A549 (cell line): ENCODE data around the gene MAP3K8. TPM values are rescaled to one million over a fixed set of nuclear protein-coding genes. Genes with fewer than 3 reads are reported as not detected.
A peak's percentile ranks its signal among the peaks of the same experiment; 100 is the strongest.

Source experiments
- ATAC-seq, 2 experiments: fragments of 200-7000 bp in 1 of 2; fragments of >200 bp in 1 of 2; cut with Nextera tagmentation in 1 of 2; cut with Tn5 transposase in 1 of 2; 3 replicates each; pipeline versions ENCODE4 v1.8.0 to v1.9.1; 2018 to 2020; ENCODE audit warnings: mild to moderate bottlenecking in 1 of 2, moderate library complexity in 1 of 2
- CTCF ChIA-PET: fragments of 300-600 bp; sonication (Branson Sonifier 250); formaldehyde crosslinking; extraction: SDS; loops from one replicate; lab custom pipeline; 2021; ENCODE audit warnings: antibody characterized with exemption, inconsistent platforms; lab: Yijun Ruan, JAX
- POLR2A ChIA-PET: fragments of 350-600 bp; formaldehyde crosslinking; extraction: SDS; loops from one replicate; lab custom pipeline; 2021; ENCODE audit warnings: antibody characterized with exemption, inconsistent platforms; lab: Yijun Ruan, JAX
- DNase-seq, 2 experiments: peaks; one replicate each; pipeline versions ENCODE4 v3.0.0 to v3.0.0-alpha.2; 2011 to 2016; ENCODE audit warnings: low read depth in 1 of 2, low spot score in 1 of 2
- FAIRE-seq: peaks from 2 replicates; lab custom pipeline; 2011; peaks lifted over from hg19 to GRCh38; lab: Jason Lieb, UNC
- H3K27ac ChIP-seq, 2 experiments: fragments of >200 bp; sonication (Bioruptor Twin); formaldehyde crosslinking; 3 replicates each; pipeline ENCODE4 v1.5.1; 2016 to 2017
- H3K4me1 ChIP-seq: fragments of >200 bp; sonication (Bioruptor Twin); formaldehyde crosslinking; 3 replicates; pipeline ENCODE4 v1.6.1; 2016
- H3K4me2 ChIP-seq: fragments of >200 bp; sonication (Bioruptor Twin); formaldehyde crosslinking; 3 replicates; pipeline ENCODE4 v1.6.1; 2016
- H3K4me3 ChIP-seq: fragments of >200 bp; sonication (Bioruptor Twin); formaldehyde crosslinking; 3 replicates; pipeline ENCODE4 v1.5.1; 2016
- H3K9me3 ChIP-seq: fragments of >200 bp; sonication (Bioruptor Twin); formaldehyde crosslinking; 3 replicates; pipeline ENCODE4 v1.6.1; 2016
- CBX2 ChIP-seq: fragments of 200-600 bp; sonication (generic); IDR thresholded peaks from 2 replicates; pipeline ENCODE4 v1.6.1; 2016; ENCODE audit warnings: low read depth, mild to moderate bottlenecking, borderline replicate concordance
- CHD2 ChIP-seq: fragments of 150-350 bp; IDR thresholded peaks from 2 replicates; pipeline ENCODE4 v1.6.1; 2014; ENCODE audit warnings: low read length; ENCODE audit not compliant: partially characterized antibody
- ESRRA ChIP-seq: fragments of 150-350 bp; IDR thresholded peaks from 2 replicates; pipeline ENCODE4 v1.6.1; 2014; ENCODE audit warnings: mild to moderate bottlenecking, low read length, borderline replicate concordance
- HDAC2 ChIP-seq: fragments of 200-600 bp; sonication (generic); IDR thresholded peaks from 2 replicates; pipeline ENCODE4 v1.6.1; 2016
- HEYL ChIP-seq: fragments of 250-450 bp; sonication (Bioruptor Pico); IDR thresholded peaks from 2 replicates; pipeline ENCODE4 v1.8.0; 2021; ENCODE audit warnings: mild to moderate bottlenecking, moderate library complexity
- HOXA7 ChIP-seq: fragments of 250-450 bp; sonication (Bioruptor Pico); IDR thresholded peaks from 2 replicates; pipeline ENCODE4 v1.5.0; 2020; ENCODE audit warnings: mild to moderate bottlenecking, moderate library complexity
- JUN ChIP-seq, 2 experiments: fragments of >200 bp; sonication (Bioruptor Twin); formaldehyde crosslinking; IDR thresholded peaks; 2 replicates in 1 of 2; 3 replicates in 1 of 2; pipeline ENCODE4 v1.6.1; 2016 to 2017
- KDM5A ChIP-seq: fragments of 200-600 bp; sonication (generic); IDR thresholded peaks from 2 replicates; pipeline ENCODE4 v1.6.1; 2016; ENCODE audit warnings: antibody characterized with exemption, mild to moderate bottlenecking
- NFE2L2 ChIP-seq: fragments of 150-350 bp; conservative IDR thresholded peaks from 2 replicates; pipeline ENCODE4 v1.6.1; 2014; ENCODE audit warnings: low read length
- PBX3 ChIP-seq: IDR thresholded peaks from 2 replicates; pipeline ENCODE4 v1.6.1; 2012
- RAD21 ChIP-seq, 2 experiments: fragments of >200 bp in 1 of 2; sonication (Bioruptor Twin) in 1 of 2; formaldehyde crosslinking in 1 of 2; IDR thresholded peaks in 1 of 2; conservative IDR thresholded peaks in 1 of 2; 2 replicates in 1 of 2; 3 replicates in 1 of 2; pipeline ENCODE4 v1.6.1; 2012 to 2018; ENCODE audit warnings: inconsistent platforms in 1 of 2
- RCOR1 ChIP-seq: fragments of 150-350 bp; IDR thresholded peaks from 2 replicates; pipeline ENCODE4 v1.6.1; 2014; ENCODE audit warnings: antibody characterized with exemption, low read length, low read depth
- TFCP2L1 ChIP-seq: fragments of 250-450 bp; sonication (Bioruptor Pico); IDR thresholded peaks from 2 replicates; pipeline ENCODE4 v1.5.0; 2021; ENCODE audit warnings: mild to moderate bottlenecking
- USF2 ChIP-seq: fragments of 450-650 bp; IDR thresholded peaks from 2 replicates; pipeline ENCODE4 v1.6.1; 2014; ENCODE audit warnings: antibody characterized with exemption
- ZNF302 ChIP-seq: fragments of 250-450 bp; sonication (Bioruptor Pico); IDR thresholded peaks from 2 replicates; pipeline ENCODE4 v1.9.0; 2021; ENCODE audit warnings: inconsistent platforms, mild to moderate bottlenecking, moderate library complexity
- WGBS: methylation state at CpG from one replicate; pipeline ENCODE4 v1.1.6; 2017; ENCODE audit errors: missing lambda C conversion rate; 5-methylcytosine and 5-hydroxymethylcytosine counted together
- polyA plus RNA-seq, 4 experiments: library from polyadenylated mRNA; depleted of rRNA in 3 of 4; stranded (reverse); fragments of >200 nt; fragmentation: RNase III in 1 of 4; extraction: RNeasy Plus Mini Kit Qiagen cat#74134 plus additional on column Dnase treatment in 1 of 4; gene quantifications; 2 replicates in 3 of 4; 3 replicates in 1 of 4; pipeline ENCODE4 v1.2.3, GENCODE V29; 2011 to 2017
- TF ChIP-seq, protein P1 (sequence below): fragments of 250-450 bp; sonication (Bioruptor Pico); IDR thresholded peaks from 2 replicates; pipeline ENCODE4 v1.5.0; 2020; ENCODE audit warnings: low read depth, mild to moderate bottlenecking, moderate library complexity
- TF ChIP-seq, protein P2 (sequence below): fragments of 250-450 bp; sonication (Bioruptor Pico); IDR thresholded peaks from 2 replicates; pipeline ENCODE4 v1.5.0; 2021; ENCODE audit warnings: mild to moderate bottlenecking, moderate library complexity, borderline replicate concordance
- TF ChIP-seq, protein P3 (sequence below): IDR thresholded peaks from 2 replicates; pipeline ENCODE4 v1.6.1; 2012; ENCODE audit warnings: low read depth, borderline replicate concordance
- TF ChIP-seq, protein P4 (sequence below): fragments of >200 bp; sonication (Bioruptor Twin); formaldehyde crosslinking; IDR thresholded peaks from 3 replicates; pipeline ENCODE4 v1.5.1; 2016

Gene MAP3K8
- polyA plus RNA-seq, 2 of the 4 experiments (the other 2 are of a cell fraction), result 26.4 to 50.8 TPM

DNA sequence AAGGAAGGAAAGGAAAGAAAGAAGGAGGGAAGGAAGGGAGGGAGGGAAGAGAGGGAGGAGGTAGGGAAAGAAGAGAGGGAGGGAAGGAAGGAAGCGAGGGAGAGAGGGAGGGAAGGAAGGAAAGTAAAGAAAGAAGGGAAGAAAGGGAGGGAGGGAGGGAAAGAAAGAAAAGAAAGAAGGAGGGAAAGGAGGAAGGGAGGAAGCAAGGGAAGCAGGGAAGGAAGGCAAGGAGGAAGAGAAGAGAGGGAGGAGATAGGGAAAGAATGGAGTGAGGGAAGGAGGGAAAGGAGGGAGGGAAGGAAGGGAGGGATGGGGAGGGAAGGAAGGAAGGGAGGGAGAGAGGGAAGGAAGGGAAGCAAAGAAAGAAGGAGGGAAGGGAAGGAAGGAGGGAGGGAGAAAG, 65.8 kb downstream of the MAP3K8 start (continued):
- no peak for TF ChIP-seq CHD2
- TF ChIP-seq, protein P1, sequence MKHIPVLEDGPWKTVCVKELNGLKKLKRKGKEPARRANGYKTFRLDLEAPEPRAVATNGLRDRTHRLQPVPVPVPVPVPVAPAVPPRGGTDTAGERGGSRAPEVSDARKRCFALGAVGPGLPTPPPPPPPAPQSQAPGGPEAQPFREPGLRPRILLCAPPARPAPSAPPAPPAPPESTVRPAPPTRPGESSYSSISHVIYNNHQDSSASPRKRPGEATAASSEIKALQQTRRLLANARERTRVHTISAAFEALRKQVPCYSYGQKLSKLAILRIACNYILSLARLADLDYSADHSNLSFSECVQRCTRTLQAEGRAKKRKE, result no peak
- TF ChIP-seq, protein P2, sequence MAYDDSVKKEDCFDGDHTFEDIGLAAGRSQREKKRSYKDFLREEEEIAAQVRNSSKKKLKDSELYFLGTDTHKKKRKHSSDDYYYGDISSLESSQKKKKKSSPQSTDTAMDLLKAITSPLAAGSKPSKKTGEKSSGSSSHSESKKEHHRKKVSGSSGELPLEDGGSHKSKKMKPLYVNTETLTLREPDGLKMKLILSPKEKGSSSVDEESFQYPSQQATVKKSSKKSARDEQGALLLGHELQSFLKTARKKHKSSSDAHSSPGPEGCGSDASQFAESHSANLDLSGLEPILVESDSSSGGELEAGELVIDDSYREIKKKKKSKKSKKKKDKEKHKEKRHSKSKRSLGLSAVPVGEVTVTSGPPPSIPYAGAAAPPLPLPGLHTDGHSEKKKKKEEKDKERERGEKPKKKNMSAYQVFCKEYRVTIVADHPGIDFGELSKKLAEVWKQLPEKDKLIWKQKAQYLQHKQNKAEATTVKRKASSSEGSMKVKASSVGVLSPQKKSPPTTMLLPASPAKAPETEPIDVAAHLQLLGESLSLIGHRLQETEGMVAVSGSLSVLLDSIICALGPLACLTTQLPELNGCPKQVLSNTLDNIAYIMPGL (CRISPR knock-in tag), result no peak

GRCh38 chr10:30500534-30500933, 66.5 kb downstream of the MAP3K8 start:
- Histone ChIP-seq H3K27ac (no peak overlapping the region), H3K4me2 (no peak overlapping the region), H3K9me3 (no peaks in the 10 kb centered on the region)
- ChIA-PET CTCF (no interaction called here), POLR2A (interaction anchor here (0.5 kb wide), 1 partner anchor 151 kb away, joined by 3 read pairs; the partner anchor contains the start of gene MTPAP)
- FAIRE-seq, result no peak
- TF ChIP-seq, protein P3, sequence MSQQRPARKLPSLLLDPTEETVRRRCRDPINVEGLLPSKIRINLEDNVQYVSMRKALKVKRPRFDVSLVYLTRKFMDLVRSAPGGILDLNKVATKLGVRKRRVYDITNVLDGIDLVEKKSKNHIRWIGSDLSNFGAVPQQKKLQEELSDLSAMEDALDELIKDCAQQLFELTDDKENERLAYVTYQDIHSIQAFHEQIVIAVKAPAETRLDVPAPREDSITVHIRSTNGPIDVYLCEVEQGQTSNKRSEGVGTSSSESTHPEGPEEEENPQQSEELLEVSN, result no peak
- TF ChIP-seq JUN (IDR thresholded peaks at IDR 0.05) (no peak), USF2 (no peak), ESRRA (no peak), RCOR1 (no peak), ZNF302 (CRISPR knock-in tag) (no peak)
- TF ChIP-seq, all 56 proteins: peak for 0
- H3K4me3 ChIP-seq, result no peak overlapping the region
- peaks cover 17% of the 10 kb centered on the region; the same call in 2 of the 3 replicates for H3K4me1 ChIP-seq
- peak in 1 of 2 experiments; percentile 24; a peak in 2 of 6 replicates for ATAC-seq
- no peak for DNase-seq
- WGBS, result 71% methylated on average over 2 of the region's 2 CpGs

- CTCF ChIA-PET, result no interaction called here
- H3K4me3 ChIP-seq, result no peak overlapping the region
- H3K9me3 ChIP-seq, result no peaks in the 10 kb centered on the region
- peaks cover 14% of the 10 kb centered on the region; the same call in 2 of the 3 replicates for H3K4me1 ChIP-seq
- TF ChIP-seq TFCP2L1 (CRISPR knock-in tag) (no peak), ESRRA (no peak), PBX3 (no peak), RAD21 (conservative IDR thresholded peaks at IDR 0.05 in 1 of 2, IDR thresholded peaks at IDR 0.05 in 1 of 2) (no peak), KDM5A (no peak), RCOR1 (no peak), HDAC2 (no peak), HEYL (CRISPR knock-in tag) (no peak), NFE2L2 (no peak), HOXA7 (CRISPR knock-in tag) (no peak), CBX2 (no peak)
- TF ChIP-seq, protein P3, result no peak
- TF ChIP-seq, protein P4, sequence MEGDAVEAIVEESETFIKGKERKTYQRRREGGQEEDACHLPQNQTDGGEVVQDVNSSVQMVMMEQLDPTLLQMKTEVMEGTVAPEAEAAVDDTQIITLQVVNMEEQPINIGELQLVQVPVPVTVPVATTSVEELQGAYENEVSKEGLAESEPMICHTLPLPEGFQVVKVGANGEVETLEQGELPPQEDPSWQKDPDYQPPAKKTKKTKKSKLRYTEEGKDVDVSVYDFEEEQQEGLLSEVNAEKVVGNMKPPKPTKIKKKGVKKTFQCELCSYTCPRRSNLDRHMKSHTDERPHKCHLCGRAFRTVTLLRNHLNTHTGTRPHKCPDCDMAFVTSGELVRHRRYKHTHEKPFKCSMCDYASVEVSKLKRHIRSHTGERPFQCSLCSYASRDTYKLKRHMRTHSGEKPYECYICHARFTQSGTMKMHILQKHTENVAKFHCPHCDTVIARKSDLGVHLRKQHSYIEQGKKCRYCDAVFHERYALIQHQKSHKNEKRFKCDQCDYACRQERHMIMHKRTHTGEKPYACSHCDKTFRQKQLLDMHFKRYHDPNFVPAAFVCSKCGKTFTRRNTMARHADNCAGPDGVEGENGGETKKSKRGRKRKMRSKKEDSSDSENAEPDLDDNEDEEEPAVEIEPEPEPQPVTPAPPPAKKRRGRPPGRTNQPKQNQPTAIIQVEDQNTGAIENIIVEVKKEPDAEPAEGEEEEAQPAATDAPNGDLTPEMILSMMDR, result no peak
- TF ChIP-seq, protein P2 (CRISPR knock-in tag), result no peak
- FAIRE-seq, result no peak
- no peak for DNase-seq
- POLR2A ChIA-PET, result interaction anchor here (0.5 kb wide), 1 partner anchor 152 kb away, joined by 3 read pairs; the partner anchor contains the start of gene MTPAP
- no peak overlapping the region for H3K4me2 ChIP-seq
- ATAC-seq, result no peak
- WGBS, result 55% methylated on average over 3 of the region's 3 CpGs
- no peak overlapping the region for H3K27ac ChIP-seq
Measured at GRCh38 chr10:30500963-30501504, 67.0 kb downstream of the MAP3K8 start.
